NCI-H446 treated with DMSO at 0.1 percent for 48 hours (cell line): ENCODE results near the gene RASAL2.
"Not testable (repeated sequence)": the region's sequence is repeated elsewhere in the genome, so short reads cannot be mapped to it uniquely, and the experiment has no call there.

Experiments
- DNase-seq: peaks from one replicate; lab custom pipeline; 2025; lab: John Stamatoyannopoulos, UW

Gene RASAL2

GRCh38 chr1:178161516-178161915 is 67.6 kb downstream of the RASAL2 start:
- no peak for DNase-seq

- no peak for DNase-seq
These were observed 71.3 kb downstream of the RASAL2 start for GRCh38 chr1:178165196-178165595.

- no peak for DNase-seq
These were observed 72.6 kb downstream of the RASAL2 start for GRCh38 chr1:178166429-178167024.

GRCh38 chr1:178168536-178168935 is 74.6 kb downstream of the RASAL2 start:
- no peak for DNase-seq

GRCh38 chr1:178169649-178170048 is 75.7 kb downstream of the RASAL2 start:
- no peak for DNase-seq

GRCh38 chr1:178172939-178173338 is 79.0 kb downstream of the RASAL2 start:
- DNase-seq: no peak

GRCh38 chr1:178174539-178174938 is 80.6 kb downstream of the RASAL2 start:
- no peak for DNase-seq

- DNase-seq: no peak
These were observed 86.5 kb downstream of the RASAL2 start for GRCh38 chr1:178180405-178180804.

GRCh38 chr1:178183796-178184195 is 89.9 kb downstream of the RASAL2 start:
- peak; percentile 13 for DNase-seq

- DNase-seq: no peak
These were observed 94.4 kb downstream of the RASAL2 start for GRCh38 chr1:178188306-178188705.

- DNase-seq: peak; percentile 6
These were observed 95.9 kb downstream of the RASAL2 start for GRCh38 chr1:178189814-178190213.

GRCh38 chr1:178190881-178191280 is 97.0 kb downstream of the RASAL2 start:
- DNase-seq: no peak

- peak; percentile 15 for DNase-seq
These were observed 98.8 kb downstream of the RASAL2 start for GRCh38 chr1:178192686-178193085.

- DNase-seq: no peak
These were observed 102.7 kb downstream of the RASAL2 start for GRCh38 chr1:178196631-178197030.

- DNase-seq: not testable (repeated sequence)
These were observed 108.2 kb downstream of the RASAL2 start for GRCh38 chr1:178202095-178202494.

- DNase-seq: not testable (repeated sequence)
These were observed 108.6 kb downstream of the RASAL2 start for GRCh38 chr1:178202546-178202945.

- not testable (repeated sequence) for DNase-seq
These were observed 114.5 kb downstream of the RASAL2 start for GRCh38 chr1:178208269-178208856.

GRCh38 chr1:178209935-178210334 is 116.0 kb downstream of the RASAL2 start:
- no peak for DNase-seq

- DNase-seq: no peak
These were observed 124.6 kb downstream of the RASAL2 start for GRCh38 chr1:178218550-178218949.

- DNase-seq: no peak
These were observed 126.2 kb downstream of the RASAL2 start for GRCh38 chr1:178220094-178220493.

GRCh38 chr1:178223289-178223688 is 129.4 kb downstream of the RASAL2 start:
- no peak for DNase-seq

GRCh38 chr1:178224358-178224757 is 130.5 kb downstream of the RASAL2 start:
- DNase-seq: no peak

- DNase-seq: no peak
These were observed 137.0 kb downstream of the RASAL2 start for GRCh38 chr1:178230881-178231409.

GRCh38 chr1:178232108-178232507 is 138.2 kb downstream of the RASAL2 start:
- no peak for DNase-seq
